ELF-1 (cell line): ENCODE results near the gene TATDN2.
"Not testable (repeated sequence)": the region's sequence is repeated elsewhere in the genome, so short reads cannot be mapped to it uniquely, and the experiment has no call there.

Experiments
- DNase-seq: peaks from one replicate; pipeline ENCODE4 v3.0.0-alpha.2; 2016; ENCODE audit warnings: low read depth, low spot score

TATDN2 gene

GRCh38 chr3:10290481-10291176 is 42.4 kb downstream of the TATDN2 start:
- peak; percentile 74 for DNase-seq

GRCh38 chr3:10291641-10292040 is 43.4 kb downstream of the TATDN2 start:
- no peak for DNase-seq

- DNase-seq = no peak
These were observed 44.5 kb downstream of the TATDN2 start, which contains the start of gene GHRL for GRCh38 chr3:10292505-10293419. TSS of gene GHRL (minus strand) at chr3:10292947. CDS start at chr3:10290180, 2,767 bp downstream.

- no peak for DNase-seq
These were observed 45.8 kb downstream of the TATDN2 start for GRCh38 chr3:10294030-10294586.

- DNase-seq = not testable (repeated sequence)
These were observed 49.8 kb downstream of the TATDN2 start for GRCh38 chr3:10298064-10298463.

- no peak for DNase-seq
These were observed 50.9 kb downstream of the TATDN2 start for GRCh38 chr3:10299175-10299574.

GRCh38 chr3:10299679-10300078 is 51.4 kb downstream of the TATDN2 start:
- no peak for DNase-seq

GRCh38 chr3:10300087-10300486 is 51.8 kb downstream of the TATDN2 start:
- DNase-seq = no peak

- DNase-seq = no peak
These were observed 54.8 kb downstream of the TATDN2 start for GRCh38 chr3:10303105-10303504.

GRCh38 chr3:10303785-10304184 is 55.5 kb downstream of the TATDN2 start:
- DNase-seq = no peak

- no peak for DNase-seq
These were observed 56.6 kb downstream of the TATDN2 start for GRCh38 chr3:10304905-10305304.

- no peak for DNase-seq
These were observed 57.2 kb downstream of the TATDN2 start for GRCh38 chr3:10305331-10305902.

GRCh38 chr3:10306156-10306555 is 57.9 kb downstream of the TATDN2 start:
- DNase-seq = no peak

GRCh38 chr3:10308678-10309077 is 60.4 kb downstream of the TATDN2 start:
- DNase-seq = no peak

GRCh38 chr3:10309736-10310135 is 61.5 kb downstream of the TATDN2 start:
- no peak for DNase-seq

GRCh38 chr3:10310578-10310977 is 62.3 kb downstream of the TATDN2 start:
- no peak for DNase-seq

GRCh38 chr3:10311710-10312109 is 63.5 kb downstream of the TATDN2 start:
- no peak for DNase-seq

GRCh38 chr3:10312391-10312790 is 64.1 kb downstream of the TATDN2 start:
- no peak for DNase-seq

GRCh38 chr3:10312861-10313260 is 64.6 kb downstream of the TATDN2 start:
- no peak for DNase-seq

- DNase-seq = no peak
These were observed 66.8 kb downstream of the TATDN2 start for GRCh38 chr3:10315101-10315500.

GRCh38 chr3:10315771-10316344 is 67.6 kb downstream of the TATDN2 start:
- DNase-seq = no peak
